Breast epithelium (tissue), 4 donors: ENCODE results near the gene GUCA1A. TPM values are rescaled to one million over a fixed set of nuclear protein-coding genes. Genes with fewer than 3 reads are reported as not detected.

ENCODE experiments used
- DNase-seq, 2 donors: peaks; one replicate each; pipeline ENCODE4 v3.0.0-alpha.2; 2019; ENCODE audit warnings: low spot score in 2 of 2
- H3K27ac ChIP-seq, 2 donors: fragments of 200-600 bp; sonication (generic) in 1 of 2; one replicate each; pipeline ENCODE4 v1.5.1; 2016 to 2019; ENCODE audit warnings: mild to moderate bottlenecking in 1 of 2
- H3K27me3 ChIP-seq, 2 donors: fragments of 200-600 bp; sonication (generic) in 1 of 2; one replicate each; pipeline versions ENCODE4 v1.5.1 to v1.6.0; 2017 to 2019; ENCODE audit warnings: control low read depth in 1 of 2, mild to moderate bottlenecking in 1 of 2
- H3K36me3 ChIP-seq: fragments of 200-600 bp; one replicate; pipeline ENCODE4 v1.5.1; 2019
- H3K4me1 ChIP-seq, 2 donors: fragments of 200-600 bp; sonication (generic); one replicate each; pipeline ENCODE4 v1.5.1; 2016 to 2019; ENCODE audit warnings: control low read depth in 1 of 2
- H3K4me3 ChIP-seq, 3 donors: fragments of 200-600 bp; sonication (generic); 1 replicate in 2 of 3; 2 replicates in 1 of 3; pipeline ENCODE4 v1.5.1; 2016 to 2019; ENCODE audit warnings: mild to moderate bottlenecking in 3 of 3, moderate library complexity in 2 of 3
- H3K9me3 ChIP-seq, 2 donors: fragments of 200-600 bp; sonication (generic) in 1 of 2; one replicate each; pipeline ENCODE4 v1.5.1; 2016 to 2019; ENCODE audit warnings: control low read depth in 1 of 2
- CTCF ChIP-seq, 3 donors: fragments of 450-650 bp; IDR thresholded peaks; one replicate each; pipeline ENCODE4 v1.5.1; 2016 to 2017; ENCODE audit warnings: antibody characterized with exemption in 3 of 3, mild to moderate bottlenecking in 3 of 3, moderate library complexity in 3 of 3
- POLR2A ChIP-seq: fragments of 450-650 bp; IDR thresholded peaks from one replicate; pipeline ENCODE4 v1.6.1; 2016; ENCODE audit warnings: antibody characterized with exemption, mild to moderate bottlenecking, moderate library complexity
- POLR2AphosphoS5 ChIP-seq, 3 donors: sonication (generic); formaldehyde crosslinking; IDR thresholded peaks; one replicate each; pipeline ENCODE4 v1.6.1; 2017; ENCODE audit warnings: antibody characterized with exemption in 3 of 3
- intact Hi-C: fragments of 100-400 bp; cut with DNase I; formaldehyde crosslinking; loops from one replicate; pipeline ENCODE4 v1.15.1; 2023; ENCODE audit warnings: low total_unique reads
- total RNA-seq, 3 donors: library from RNA; depleted of rRNA; stranded (reverse); fragments of >200 nt; gene quantifications; one replicate each; pipeline ENCODE4 v1.1.0, GENCODE V29; 2016

GUCA1A gene
- total RNA-seq, 3 donors from 2014 or later = not detected

DNA sequence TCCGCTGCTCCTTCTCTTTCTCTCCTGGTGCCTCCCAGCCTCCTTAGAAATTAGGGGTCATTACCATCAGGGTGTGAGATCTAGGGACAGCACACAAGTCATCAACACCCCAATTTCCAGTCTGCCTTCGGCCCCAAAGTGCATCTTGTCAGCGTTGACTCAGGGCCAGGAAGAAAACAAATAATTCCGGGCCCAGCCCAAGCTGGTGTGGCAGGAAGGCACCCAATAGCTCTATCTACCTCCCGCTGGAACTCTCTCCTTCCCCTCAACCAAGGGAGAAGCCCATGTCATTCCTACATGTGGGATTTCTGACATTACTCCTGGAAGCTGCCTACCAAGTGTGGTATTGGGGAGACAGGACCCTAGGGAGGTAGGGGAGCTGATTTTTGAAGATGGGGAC lies 19.2 kb upstream of the GUCA1A start:
- intact Hi-C loops = no loop called here
- no peaks in the 10 kb centered on the region for H3K9me3 ChIP-seq
- no peak overlapping the region for H3K27ac ChIP-seq
- H3K27me3 ChIP-seq = no peaks in the 10 kb centered on the region
- no peaks in the 10 kb centered on the region for H3K4me1 ChIP-seq
- no peak for TF ChIP-seq POLR2AphosphoS5 (IDR thresholded peaks at IDR 0.05)
- no peak for TF ChIP-seq POLR2A
- TF ChIP-seq CTCF (IDR thresholded peaks at IDR 0.05) = no peak
- H3K4me3 ChIP-seq = no peak overlapping the region
- DNase-seq = no peak
- no peaks in the 10 kb centered on the region for H3K36me3 ChIP-seq

DNA sequence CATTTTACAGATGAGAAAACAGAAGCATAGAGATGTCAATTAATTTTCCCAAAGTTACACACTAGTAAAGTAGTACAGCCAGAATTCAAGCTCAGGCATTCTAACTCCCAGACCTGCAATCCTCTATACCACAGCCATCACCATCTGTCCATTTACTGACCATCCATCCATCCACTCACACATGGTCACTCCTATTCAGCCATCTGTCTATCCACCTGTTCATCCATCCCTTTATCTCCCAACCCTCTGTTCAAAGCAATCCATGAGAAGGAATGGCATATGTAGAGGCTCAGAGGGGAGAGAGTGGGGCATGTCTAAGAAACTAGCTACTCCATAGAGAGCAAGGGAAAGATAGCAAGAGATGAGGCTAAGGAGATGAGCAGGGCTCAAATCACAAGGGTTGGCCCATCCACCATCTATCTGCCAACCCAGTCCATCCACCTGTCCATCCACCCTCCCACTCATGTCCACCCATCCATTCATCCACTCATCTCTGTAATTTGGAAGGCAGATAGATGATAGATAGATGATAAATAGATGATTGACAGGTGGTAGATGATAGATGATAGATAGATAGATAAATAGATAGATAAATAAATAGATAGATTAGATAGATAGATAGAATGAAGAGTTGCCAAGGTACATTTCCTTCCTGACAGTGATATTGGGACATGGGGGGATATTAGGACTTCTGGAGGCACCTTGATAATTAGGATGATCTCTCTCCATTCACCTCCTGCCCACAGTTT lies 18.5 kb upstream of the GUCA1A start:
- no peaks in the 10 kb centered on the region for H3K9me3 ChIP-seq
- no peaks in the 10 kb centered on the region for H3K36me3 ChIP-seq
- DNase-seq = no peak
- TF ChIP-seq CTCF (IDR thresholded peaks at IDR 0.05) = no peak
- no peak for TF ChIP-seq POLR2A
- no peak for TF ChIP-seq POLR2AphosphoS5 (IDR thresholded peaks at IDR 0.05)
- H3K4me3 ChIP-seq = no peak overlapping the region
- H3K4me1 ChIP-seq = no peaks in the 10 kb centered on the region
- H3K27me3 ChIP-seq = no peaks in the 10 kb centered on the region
- H3K27ac ChIP-seq = no peak overlapping the region
- intact Hi-C loops = no loop called here

GRCh38 chr6:42155293-42155692 lies 17.9 kb upstream of the GUCA1A start:
- Histone ChIP-seq H3K27me3 (no peaks in the 10 kb centered on the region), H3K9me3 (no peaks in the 10 kb centered on the region), H3K4me3 (no peak overlapping the region), H3K4me1 (no peaks in the 10 kb centered on the region), H3K36me3 (no peaks in the 10 kb centered on the region), H3K27ac (no peak overlapping the region)
- TF ChIP-seq POLR2A = no peak
- TF ChIP-seq CTCF (IDR thresholded peaks at IDR 0.05) = no peak
- TF ChIP-seq POLR2AphosphoS5 (IDR thresholded peaks at IDR 0.05) = no peak
- DNase-seq = no peak
- intact Hi-C loops = no loop called here

- Histone ChIP-seq H3K36me3 (no peaks in the 10 kb centered on the region), H3K27ac (no peak overlapping the region), H3K9me3 (no peaks in the 10 kb centered on the region), H3K4me3 (no peak overlapping the region), H3K4me1 (no peaks in the 10 kb centered on the region), H3K27me3 (no peaks in the 10 kb centered on the region)
- intact Hi-C loops = no loop called here
- no peak for TF ChIP-seq POLR2AphosphoS5 (IDR thresholded peaks at IDR 0.05)
- no peak for TF ChIP-seq POLR2A
- TF ChIP-seq CTCF (IDR thresholded peaks at IDR 0.05) = no peak
- DNase-seq = no peak
These were observed 16.5 kb upstream of the GUCA1A start for GRCh38 chr6:42156638-42157037.

DNA sequence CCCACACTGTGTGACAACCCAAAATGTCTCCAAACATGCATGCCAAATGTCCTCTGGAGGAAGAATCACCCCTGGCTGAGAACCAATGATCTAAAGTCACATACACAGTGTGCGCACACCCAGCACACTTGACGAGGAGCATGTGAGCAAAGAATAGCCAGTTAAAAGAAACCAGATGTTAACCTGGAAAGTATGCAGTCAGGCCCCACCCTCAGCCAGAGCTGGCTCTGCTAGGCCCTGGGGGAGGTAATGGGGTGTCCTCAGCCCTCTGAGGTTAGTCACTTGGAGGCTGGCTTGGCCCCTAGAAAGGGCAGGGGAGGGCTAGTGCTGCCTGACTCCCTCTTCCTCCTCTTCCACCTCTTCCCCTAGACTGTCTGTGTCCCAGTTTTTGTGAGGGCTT lies 15.2 kb upstream of the GUCA1A start:
- Histone ChIP-seq H3K4me3 (no peak overlapping the region), H3K9me3 (no peaks in the 10 kb centered on the region), H3K27me3 (no peaks in the 10 kb centered on the region), H3K4me1 (no peaks in the 10 kb centered on the region), H3K36me3 (no peaks in the 10 kb centered on the region), H3K27ac (no peak overlapping the region)
- no peak for DNase-seq
- intact Hi-C loops = no loop called here
- TF ChIP-seq CTCF (IDR thresholded peaks at IDR 0.05) = no peak
- TF ChIP-seq POLR2AphosphoS5 (IDR thresholded peaks at IDR 0.05) = no peak
- no peak for TF ChIP-seq POLR2A
